OCI-LY1 (cell line): Measurements from ENCODE around the gene COMMD1.

Experiments used
- H2AFZ ChIP-seq: fragments of 200-600 bp; sonication (generic), shearing (Covaris generic); 2 replicates; pipeline ENCODE4 v1.6.0; 2014; ENCODE audit warnings: antibody characterized with exemption, mild to moderate bottlenecking, low read length
- H3F3A ChIP-seq: fragments of 200-600 bp; sonication (generic), shearing (Covaris generic); 2 replicates; pipeline ENCODE4 v1.6.0; 2014; ENCODE audit warnings: mild to moderate bottlenecking, antibody characterized with exemption, low read length, moderate library complexity; ENCODE audit not compliant: insufficient read depth
- H3K27ac ChIP-seq: fragments of 200-600 bp; sonication (generic); 2 replicates; pipeline ENCODE4 v1.5.1; 2014; ENCODE audit warnings: low read length, mixed run types, mild to moderate bottlenecking, low read depth; ENCODE audit not compliant: poor library complexity, severe bottlenecking
- H3K27me3 ChIP-seq: fragments of 200-600 bp; sonication (generic); 2 replicates; pipeline ENCODE4 v1.6.0; 2014; ENCODE audit warnings: antibody characterized with exemption, mild to moderate bottlenecking, low read length, moderate library complexity; ENCODE audit not compliant: insufficient read depth
- H3K36me3 ChIP-seq: fragments of 200-600 bp; sonication (generic); 2 replicates; pipeline ENCODE4 v1.6.1; 2014; ENCODE audit warnings: mild to moderate bottlenecking, antibody characterized with exemption, low read length, moderate library complexity, mixed read lengths; ENCODE audit not compliant: insufficient read depth
- H3K4me1 ChIP-seq: fragments of 200-600 bp; sonication (generic); 2 replicates; pipeline ENCODE4 v1.5.1; 2014; ENCODE audit warnings: mild to moderate bottlenecking, low read length, moderate library complexity; ENCODE audit not compliant: insufficient read depth, severe bottlenecking
- H3K4me2 ChIP-seq: fragments of 200-600 bp; sonication (generic), shearing (Covaris generic); 2 replicates; pipeline ENCODE4 v1.6.1; 2014; ENCODE audit warnings: low read length
- H3K4me3 ChIP-seq: fragments of 200-600 bp; sonication (generic); 2 replicates; pipeline ENCODE4 v1.5.1; 2014; ENCODE audit warnings: low read length, low read depth, mild to moderate bottlenecking, mixed read lengths; ENCODE audit not compliant: poor library complexity, severe bottlenecking
- H3K79me2 ChIP-seq: fragments of 200-600 bp; shearing (Covaris generic); 2 replicates; pipeline ENCODE4 v1.6.1; 2016; ENCODE audit warnings: mixed run types, low read length, mixed read lengths; ENCODE audit not compliant: insufficient read depth
- H3K9ac ChIP-seq: fragments of 200-600 bp; sonication (generic), shearing (Covaris generic); 2 replicates; pipeline ENCODE4 v1.6.1; 2014; ENCODE audit warnings: mild to moderate bottlenecking, low read length, mixed read lengths
- H3K9me2 ChIP-seq: fragments of 200-600 bp; sonication (generic), shearing (Covaris generic); 2 replicates; pipeline ENCODE4 v1.6.1; 2014; ENCODE audit warnings: low read depth, mild to moderate bottlenecking, low read length, mixed read lengths
- H3K9me3 ChIP-seq: fragments of 200-600 bp; shearing (Covaris generic); 2 replicates; pipeline ENCODE4 v1.6.1; 2014; ENCODE audit warnings: low read length, mixed read lengths
- H4K20me1 ChIP-seq: fragments of 200-600 bp; sonication (generic), shearing (Covaris generic); 2 replicates; pipeline ENCODE4 v1.6.0; 2016; ENCODE audit warnings: mild to moderate bottlenecking, low read length; ENCODE audit not compliant: insufficient read depth
- CTCF ChIP-seq: fragments of 200-600 bp; sonication (generic), shearing (Covaris generic); IDR thresholded peaks from 2 replicates; pipeline ENCODE4 v1.5.1; 2017; ENCODE audit warnings: mild to moderate bottlenecking, antibody characterized with exemption, low read length, moderate library complexity, mixed read lengths
- EZH2 ChIP-seq: fragments of 200-600 bp; sonication (generic), shearing (Covaris generic); IDR thresholded peaks from 2 replicates; pipeline ENCODE4 v1.8.0; 2017; ENCODE audit warnings: borderline replicate concordance, mixed run types, mild to moderate bottlenecking, antibody characterized with exemption, low read length, moderate library complexity, mixed read lengths

The COMMD1 gene

GRCh38 chr2:61961231-61961901 is 55.9 kb downstream of the COMMD1 start:
- no peaks in the 10 kb centered on the region for H3K9me2 ChIP-seq
- no peak overlapping the region for H2AFZ ChIP-seq
- H3K27me3 ChIP-seq = no peaks in the 10 kb centered on the region
- no peaks in the 10 kb centered on the region for H3K9me3 ChIP-seq
- no peaks in the 10 kb centered on the region for H3K36me3 ChIP-seq
- no peak overlapping the region for H3K27ac ChIP-seq
- H3K79me2 ChIP-seq = 0 out of 2 replicates have a peak, but pooled peaks cover under 1% of the 10 kb centered on the region
- H4K20me1 ChIP-seq = no peaks in the 10 kb centered on the region
- peaks cover 5% of the 10 kb centered on the region for H3K4me1 ChIP-seq
- no peak overlapping the region for H3K9ac ChIP-seq
- no peak overlapping the region for H3K4me3 ChIP-seq
- H3F3A ChIP-seq = no peaks in the 10 kb centered on the region
- no peak overlapping the region for H3K4me2 ChIP-seq
- no peak for TF ChIP-seq CTCF
- no peak for TF ChIP-seq EZH2

- no peak for TF ChIP-seq CTCF
- TF ChIP-seq EZH2 = no peak
- 0 out of 2 replicates have a peak, but pooled peaks cover 4% of the 10 kb centered on the region for H3K79me2 ChIP-seq
- no peaks in the 10 kb centered on the region for H4K20me1 ChIP-seq
- H3K4me3 ChIP-seq = no peak overlapping the region
- H3K36me3 ChIP-seq = no peaks in the 10 kb centered on the region
- H3K27me3 ChIP-seq = no peaks in the 10 kb centered on the region
- no peaks in the 10 kb centered on the region for H3K9me2 ChIP-seq
- no peaks in the 10 kb centered on the region for H3F3A ChIP-seq
- peaks cover 5% of the 10 kb centered on the region for H3K4me1 ChIP-seq
- no peak overlapping the region for H3K9ac ChIP-seq
- H3K27ac ChIP-seq = no peak overlapping the region
- no peak overlapping the region for H2AFZ ChIP-seq
- no peaks in the 10 kb centered on the region for H3K9me3 ChIP-seq
- H3K4me2 ChIP-seq = no peak overlapping the region
These were observed 56.9 kb downstream of the COMMD1 start for GRCh38 chr2:61962095-61962984.

- no peaks in the 10 kb centered on the region for H4K20me1 ChIP-seq
- H3K79me2 ChIP-seq = 0 out of 2 replicates have a peak, but pooled peaks cover 4% of the 10 kb centered on the region
- no peak overlapping the region for H3K4me2 ChIP-seq
- TF ChIP-seq CTCF (no peak), EZH2 (no peak)
- H3K4me3 ChIP-seq = no peak overlapping the region
- H3K27ac ChIP-seq = no peak overlapping the region
- H3K36me3 ChIP-seq = no peaks in the 10 kb centered on the region
- H2AFZ ChIP-seq = no peak overlapping the region
- H3K4me1 ChIP-seq = no peaks in the 10 kb centered on the region
- H3K9me3 ChIP-seq = no peaks in the 10 kb centered on the region
- no peaks in the 10 kb centered on the region for H3K27me3 ChIP-seq
- no peak overlapping the region for H3K9ac ChIP-seq
- no peaks in the 10 kb centered on the region for H3F3A ChIP-seq
- no peaks in the 10 kb centered on the region for H3K9me2 ChIP-seq
These were observed 60.7 kb downstream of the COMMD1 start for GRCh38 chr2:61966087-61966727.
